Measurements from ENCODE around the gene STAT5B.
"Not testable (repeated sequence)": the region's sequence is repeated elsewhere in the genome, so short reads cannot be mapped to it uniquely, and the experiment has no call there.

Gene STAT5B

GRCh38 chr17:42243493-42243982 is 32.7 kb downstream of the STAT5B start:
- no peak for DNase-seq (ENCODE audit: low read depth, low spot score)
- no peak overlapping the region for H3K4me3 ChIP-seq (ENCODE audit: low read depth, low read length)
- in situ Hi-C loops (cut with HindIII; ENCODE audit: low sequenced_read_pairs): no loop called here
- TF ChIP-seq CTCF (IDR thresholded peaks at IDR 0.05; ENCODE audit: low read depth, low read length): no peak

GRCh38 chr17:42241871-42242270 is 34.3 kb downstream of the STAT5B start:
- in situ Hi-C loops (cut with HindIII; ENCODE audit: low sequenced_read_pairs): no loop called here
- no peak for DNase-seq (ENCODE audit: low read depth, low spot score)
- no peak for TF ChIP-seq CTCF (IDR thresholded peaks at IDR 0.05; ENCODE audit: low read depth, low read length)
- H3K4me3 ChIP-seq (ENCODE audit: low read depth, low read length): no peak overlapping the region

- H3K4me3 ChIP-seq (ENCODE audit: low read depth, low read length); DNase-seq (ENCODE audit: low read depth, low spot score); in situ Hi-C loops (cut with HindIII; ENCODE audit: low sequenced_read_pairs): not testable (repeated sequence)
Measured at GRCh38 chr17:42240863-42241262, 35.3 kb downstream of the STAT5B start.

GRCh38 chr17:42240201-42240600 is 36.0 kb downstream of the STAT5B start:
- no peak for TF ChIP-seq CTCF (IDR thresholded peaks at IDR 0.05; ENCODE audit: low read depth, low read length)
- in situ Hi-C loops (cut with HindIII; ENCODE audit: low sequenced_read_pairs): no loop called here
- DNase-seq (ENCODE audit: low read depth, low spot score): no peak
- no peak overlapping the region for H3K4me3 ChIP-seq (ENCODE audit: low read depth, low read length)

GRCh38 chr17:42239576-42239975 is 36.6 kb downstream of the STAT5B start:
- in situ Hi-C loops (cut with HindIII; ENCODE audit: low sequenced_read_pairs); DNase-seq (ENCODE audit: low read depth, low spot score); H3K4me3 ChIP-seq (ENCODE audit: low read depth, low read length): not testable (repeated sequence)

GRCh38 chr17:42236760-42237159 is 39.4 kb downstream of the STAT5B start:
- in situ Hi-C loops (cut with HindIII; ENCODE audit: low sequenced_read_pairs): no loop called here
- H3K4me3 ChIP-seq (ENCODE audit: low read depth, low read length): no peak overlapping the region
- DNase-seq (ENCODE audit: low read depth, low spot score): no peak
- no peak for TF ChIP-seq CTCF (IDR thresholded peaks at IDR 0.05; ENCODE audit: low read depth, low read length)

GRCh38 chr17:42233994-42234393 is 42.2 kb downstream of the STAT5B start:
- in situ Hi-C loops (cut with HindIII; ENCODE audit: low sequenced_read_pairs): no loop called here
- DNase-seq (ENCODE audit: low read depth, low spot score): no peak
- TF ChIP-seq CTCF (IDR thresholded peaks at IDR 0.05; ENCODE audit: low read depth, low read length): no peak
- H3K4me3 ChIP-seq (ENCODE audit: low read depth, low read length): no peak overlapping the region

- no peak for TF ChIP-seq CTCF (IDR thresholded peaks at IDR 0.05; ENCODE audit: low read depth, low read length)
- in situ Hi-C loops (cut with HindIII; ENCODE audit: low sequenced_read_pairs): no loop called here
- no peak overlapping the region for H3K4me3 ChIP-seq (ENCODE audit: low read depth, low read length)
- no peak for DNase-seq (ENCODE audit: low read depth, low spot score)
Measured at GRCh38 chr17:42233156-42233555, 43.0 kb downstream of the STAT5B start.

All from astrocyte of the spinal cord (primary cell).